Activated CD4-positive, CD25-positive, alpha-beta regulatory T cell treated with anti-CD3 and anti-CD28 coated beads, Interleukin-2, amount 50 U/mL, for 72 hours (primary cell): ENCODE data around the gene MPZL2.

Experiments used
- DNase-seq: peaks from one replicate; pipeline ENCODE4 v3.0.0; 2021

MPZL2 gene

DNA sequence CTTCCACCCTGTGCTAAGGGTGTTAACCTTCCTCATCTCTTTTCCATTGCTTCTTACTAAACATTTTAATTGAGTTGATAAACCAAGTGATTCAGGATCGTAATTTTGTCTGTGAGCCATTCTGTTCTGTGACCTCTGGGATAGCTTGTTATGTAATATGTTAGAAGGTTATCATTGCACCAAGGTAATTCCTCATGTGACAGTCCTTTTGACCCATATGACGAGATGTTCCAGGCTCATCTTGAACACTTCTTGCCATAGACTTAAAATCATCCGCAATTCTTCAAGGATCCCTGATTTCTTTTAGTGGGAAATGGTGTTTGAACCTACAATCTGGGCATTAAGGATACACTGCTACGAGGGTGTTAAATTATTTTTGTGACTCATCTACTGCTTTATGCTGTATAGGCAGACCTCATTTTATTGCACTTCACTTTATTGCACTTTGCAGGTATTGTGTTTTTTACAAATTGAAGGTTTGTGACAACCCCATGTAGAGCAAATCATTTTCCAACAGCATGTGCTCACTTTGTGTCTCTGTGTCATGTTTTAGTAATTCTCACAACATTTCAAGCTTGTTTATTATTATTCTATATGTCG, 19.0 kb upstream of the MPZL2 start:
- DNase-seq: no peak

- no peak for DNase-seq
Observed at GRCh38 chr11:118282606-118283005, 18.5 kb upstream of the MPZL2 start.

DNA sequence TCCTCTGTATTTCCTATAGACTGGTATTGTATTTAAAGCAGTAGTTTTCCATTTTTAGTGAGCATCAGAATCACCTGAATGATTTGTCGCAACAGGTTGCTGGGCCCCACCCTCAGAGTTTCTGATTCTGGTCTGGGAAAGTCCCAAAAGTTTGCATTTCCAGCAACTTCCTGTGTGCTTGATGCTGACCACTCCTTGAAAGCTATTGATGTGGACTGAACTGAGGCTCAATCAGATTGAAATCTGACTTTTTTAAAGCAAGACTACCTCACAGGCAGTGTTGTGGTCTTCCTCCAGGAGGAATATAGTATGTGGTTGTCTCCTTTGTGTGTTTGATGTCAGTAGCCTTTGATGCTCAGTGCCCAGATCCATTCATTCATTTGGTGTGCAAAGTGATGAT, 17.2 kb upstream of the MPZL2 start:
- no peak for DNase-seq

DNA sequence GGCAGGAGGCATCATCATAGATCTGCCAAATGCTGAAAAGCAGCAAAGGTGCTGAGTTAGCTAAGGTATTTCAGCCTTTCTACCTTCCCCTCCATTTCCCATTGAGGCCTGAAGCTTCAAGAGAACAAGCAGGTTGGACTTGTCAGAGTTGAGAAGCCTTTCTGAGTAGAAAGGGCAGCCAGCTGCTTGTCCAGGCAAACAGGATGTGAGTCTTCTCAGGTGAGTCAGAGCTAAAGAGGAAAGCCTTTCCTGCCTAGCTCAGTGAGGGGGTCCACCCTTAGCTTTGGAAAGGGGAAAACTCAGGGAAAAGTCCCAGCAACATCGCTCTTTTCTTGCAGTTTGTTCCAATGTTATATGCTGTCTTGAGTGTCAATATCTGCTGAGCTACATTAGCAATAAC, 13.2 kb upstream of the MPZL2 start:
- DNase-seq: no peak

- no peak for DNase-seq
Observed at GRCh38 chr11:118276422-118276821, 12.3 kb upstream of the MPZL2 start.

DNA sequence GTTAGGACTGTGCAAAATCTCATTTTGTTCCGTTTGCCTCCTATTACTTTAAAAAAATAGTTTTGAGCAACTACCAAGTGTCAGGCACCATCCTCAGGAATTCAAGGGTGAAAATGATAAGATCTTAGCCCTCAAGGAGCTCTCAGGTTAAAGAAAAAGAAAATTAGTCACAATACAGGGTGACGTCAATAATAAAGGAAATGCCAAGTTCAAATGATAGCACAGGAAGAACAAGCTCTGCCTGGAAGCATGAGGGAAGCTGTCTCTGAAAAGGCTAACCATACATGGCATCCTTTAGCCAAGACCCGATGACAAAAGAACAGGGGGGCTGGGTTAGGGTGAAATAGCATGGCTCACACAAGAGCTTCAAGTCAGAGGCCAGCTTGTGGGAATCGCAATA, 11.1 kb upstream of the MPZL2 start:
- no peak for DNase-seq

- DNase-seq: no peak
Observed at GRCh38 chr11:118274186-118274585, 10.1 kb upstream of the MPZL2 start.

DNA sequence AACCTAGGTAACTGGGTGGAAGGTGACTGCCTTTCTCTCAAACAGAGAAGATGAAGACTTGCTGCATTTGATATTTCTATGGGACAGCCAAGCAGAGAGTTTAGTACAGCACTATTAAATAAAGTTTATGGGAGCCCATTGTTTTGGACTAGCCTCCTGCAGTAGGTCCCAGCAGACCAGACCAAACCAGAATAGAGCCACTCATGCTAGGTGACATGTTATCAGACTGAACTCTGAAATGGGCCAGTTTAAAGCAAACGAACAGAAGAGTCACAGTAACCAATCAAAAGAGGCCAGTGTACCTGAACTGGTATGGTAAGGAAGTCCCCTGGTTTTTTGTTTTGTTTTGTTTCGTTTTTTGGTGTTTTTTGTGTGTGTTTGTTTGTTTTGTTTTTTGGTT, 7.9 kb upstream of the MPZL2 start:
- DNase-seq: no peak

GRCh38 chr11:118267486-118267885, 3.4 kb upstream of the MPZL2 start:
- DNase-seq: no peak

DNA sequence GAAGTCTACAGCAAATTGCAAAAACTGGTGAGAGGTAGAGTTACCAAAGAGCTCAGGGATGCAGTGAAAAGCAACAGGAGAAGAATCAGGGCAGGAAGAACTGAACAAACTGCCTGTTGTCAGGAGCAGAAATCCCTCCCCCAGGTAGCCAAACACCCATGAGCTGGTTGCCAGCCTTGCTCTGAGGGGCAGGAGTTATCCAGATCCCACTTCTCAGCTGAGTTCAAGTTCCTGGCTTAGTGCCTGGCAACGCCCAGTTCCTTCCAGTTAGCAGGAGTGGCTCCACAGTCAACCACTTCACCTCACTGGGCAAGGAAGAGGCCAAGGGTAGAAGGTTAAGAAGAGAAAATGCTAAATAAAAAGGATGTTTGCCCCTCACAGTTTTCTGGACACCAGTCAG, 1.9 kb upstream of the MPZL2 start:
- no peak for DNase-seq

DNA sequence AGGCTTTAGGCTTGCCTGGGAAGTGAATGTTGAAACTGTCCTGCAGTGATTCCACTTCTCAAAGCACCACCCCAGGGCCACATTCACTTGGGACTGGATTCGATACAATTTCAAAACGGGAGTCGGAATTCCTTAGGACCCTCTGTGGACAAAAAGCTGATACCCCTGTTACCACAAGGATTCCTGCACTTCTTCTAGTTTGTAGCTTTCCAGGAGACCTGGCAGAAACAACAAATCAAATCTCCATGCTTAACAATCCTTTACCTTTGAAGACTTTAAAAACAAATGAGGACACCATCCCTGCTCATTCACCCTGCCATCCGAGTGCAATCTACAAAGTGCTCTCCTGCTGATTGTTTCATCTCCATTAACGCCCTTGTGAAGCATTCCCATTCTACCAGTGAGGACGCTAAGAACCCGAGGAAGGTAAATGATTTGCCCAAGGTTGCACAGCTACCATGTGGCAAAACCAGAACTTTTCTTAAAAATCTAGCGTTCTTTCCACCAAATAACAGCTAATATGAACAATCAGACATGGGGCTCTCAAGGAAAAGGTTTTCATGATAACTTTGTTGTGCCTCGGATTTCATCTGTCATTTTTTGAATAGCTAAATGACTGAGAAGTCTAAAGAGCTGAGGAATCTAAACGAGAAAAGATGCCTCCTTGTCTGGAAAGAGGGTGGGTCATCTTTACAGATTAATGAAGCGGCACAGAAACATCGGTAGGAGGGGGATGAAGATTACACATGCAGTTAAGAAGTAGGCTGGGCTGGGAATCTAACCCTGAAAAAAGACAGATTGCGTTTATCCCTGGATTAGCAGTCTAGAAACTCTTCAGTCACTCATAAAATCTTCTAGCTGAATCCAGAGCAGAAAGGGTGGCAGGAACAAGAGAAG, 720 bp upstream of the MPZL2 start:
- no peak for DNase-seq

GRCh38 chr11:118263112-118263511, 985 bp downstream of the MPZL2 start:
- no peak for DNase-seq

DNA sequence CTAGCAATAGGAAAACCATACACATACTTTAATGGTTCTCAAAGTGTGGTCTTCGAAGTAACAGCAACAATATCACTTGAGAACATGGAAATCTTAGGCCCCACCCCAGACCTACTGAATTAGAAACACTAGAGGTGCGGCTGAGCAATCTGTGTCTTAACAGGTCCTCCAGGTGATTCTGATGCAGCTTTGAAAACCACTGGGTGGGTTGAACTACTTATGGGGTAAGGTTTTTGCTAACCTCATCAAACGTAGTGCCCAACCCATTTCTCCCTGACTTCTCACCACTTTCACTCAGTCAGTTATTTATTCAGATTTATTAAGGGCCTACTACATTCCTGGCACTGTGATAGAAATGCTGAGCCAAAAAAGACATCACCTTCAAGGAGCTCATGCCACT, 3.7 kb downstream of the MPZL2 start:
- no peak for DNase-seq

- DNase-seq: no peak
Observed at GRCh38 chr11:118259138-118259537, 5.0 kb downstream of the MPZL2 start.

DNA sequence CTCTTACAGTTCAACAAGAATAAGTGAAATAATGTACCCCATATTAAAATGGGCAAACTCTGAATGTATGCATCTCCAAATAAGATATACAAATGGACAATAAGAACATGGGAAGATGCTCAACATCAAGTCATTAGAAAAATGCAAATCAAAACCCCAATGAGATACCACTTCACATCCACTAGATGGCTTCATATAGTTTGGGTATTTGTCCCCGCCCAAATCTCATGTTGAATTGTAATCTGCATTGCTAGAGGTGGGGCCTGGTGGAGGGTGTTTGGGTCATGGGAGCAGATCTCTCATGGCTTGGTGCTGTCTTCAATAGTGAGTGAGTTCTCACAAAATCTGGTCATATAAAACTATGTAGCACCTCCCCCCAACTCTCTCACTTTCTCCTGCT, 5.7 kb downstream of the MPZL2 start:
- DNase-seq: no peak

- no peak for DNase-seq
Observed at GRCh38 chr11:118252688-118253087, 11.4 kb downstream of the MPZL2 start.

DNA sequence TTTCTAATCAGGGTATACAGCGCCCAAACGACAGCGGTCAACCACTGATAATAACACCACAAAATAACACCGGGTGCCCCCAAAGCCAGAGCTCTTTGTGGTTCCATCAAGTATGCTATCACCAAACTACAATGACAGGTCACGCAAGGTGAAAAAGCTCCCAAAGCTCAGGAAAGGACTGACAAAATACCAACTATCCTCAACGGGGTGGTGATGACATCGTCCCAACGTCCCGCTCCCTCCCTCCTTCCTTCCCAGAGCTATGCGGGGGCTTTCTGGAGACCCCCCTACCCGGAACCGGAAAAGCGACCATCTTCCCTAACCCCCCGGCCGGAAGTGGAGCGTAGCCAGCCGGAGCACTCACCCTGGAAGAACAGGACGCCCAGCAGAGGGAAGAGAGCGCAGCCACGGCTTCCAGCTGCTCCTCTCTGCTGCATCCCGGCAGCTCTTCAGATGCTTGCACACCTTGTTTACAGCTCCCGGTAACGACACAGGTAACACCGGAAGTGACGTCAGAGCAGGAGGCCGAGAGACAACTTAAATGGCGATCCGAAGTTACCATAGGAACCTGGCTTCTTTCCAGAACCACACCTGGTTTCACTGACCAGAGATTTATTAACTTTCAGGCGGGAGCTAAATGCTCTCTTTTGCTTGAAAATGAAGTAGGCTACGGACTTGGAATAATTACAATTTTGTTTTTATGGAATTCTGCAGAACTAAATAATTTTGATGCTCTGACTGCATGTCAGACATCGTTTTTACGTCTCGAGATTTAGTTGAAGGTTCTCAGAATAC, 12.0 kb downstream of the MPZL2 start, which contains the start of gene MPZL3:
Gene MPZL3, minus strand, starts transcription at position 508 of the 795 bp plus-strand sequence. Its CDS starts 71 bp downstream, at position 437.
- peak; percentile 75 for DNase-seq

DNA sequence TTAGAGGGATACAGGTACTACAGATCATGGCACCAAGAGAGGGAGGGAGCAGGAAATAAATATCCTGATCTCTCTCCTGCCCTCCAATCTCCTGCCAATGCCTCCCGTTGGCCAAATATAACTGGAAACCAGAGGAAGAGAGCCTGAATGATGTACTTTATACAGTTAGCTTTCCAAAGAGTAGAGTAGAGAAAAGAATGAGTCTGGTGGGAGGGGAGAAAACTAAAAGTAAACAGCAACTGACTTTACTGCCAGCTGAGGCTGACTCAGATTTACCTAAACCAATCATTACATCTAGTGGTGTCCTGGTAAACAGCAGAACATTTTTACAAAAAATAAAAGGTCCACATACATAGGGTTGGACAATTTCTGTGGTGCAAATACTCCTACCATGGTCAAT, 17.1 kb downstream of the MPZL2 start:
- no peak for DNase-seq

DNA sequence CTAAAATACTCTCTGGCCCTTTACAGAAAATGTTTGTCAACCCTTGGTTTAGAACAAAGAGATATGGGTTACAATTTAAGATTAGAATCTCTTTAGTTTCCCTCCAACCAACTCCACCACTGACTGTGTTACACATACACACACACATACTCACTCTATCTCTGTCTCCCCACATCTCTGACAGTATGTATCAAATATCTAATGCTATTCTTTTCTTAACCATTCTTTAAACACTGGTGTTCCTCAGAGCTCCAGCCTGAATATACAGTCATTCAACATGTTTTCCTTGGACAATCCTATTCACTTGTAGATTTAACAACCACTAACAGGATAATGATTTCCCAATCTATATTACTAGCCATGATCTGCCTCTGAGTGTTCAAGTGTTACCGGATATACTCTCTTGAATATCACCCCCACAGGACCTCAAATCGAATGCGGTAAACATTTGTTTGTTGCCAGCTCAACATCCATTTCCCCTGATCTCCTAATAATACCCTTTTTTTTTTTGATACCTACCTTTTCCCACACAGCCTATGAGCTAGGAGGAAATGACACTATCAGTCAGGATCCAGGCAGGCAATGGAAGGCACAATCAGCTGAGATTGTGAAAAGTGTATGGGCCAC, 18.0 kb downstream of the MPZL2 start:
- no peak for DNase-seq

- no peak for DNase-seq
Observed at GRCh38 chr11:118243993-118244762, 19.9 kb downstream of the MPZL2 start.

DNA sequence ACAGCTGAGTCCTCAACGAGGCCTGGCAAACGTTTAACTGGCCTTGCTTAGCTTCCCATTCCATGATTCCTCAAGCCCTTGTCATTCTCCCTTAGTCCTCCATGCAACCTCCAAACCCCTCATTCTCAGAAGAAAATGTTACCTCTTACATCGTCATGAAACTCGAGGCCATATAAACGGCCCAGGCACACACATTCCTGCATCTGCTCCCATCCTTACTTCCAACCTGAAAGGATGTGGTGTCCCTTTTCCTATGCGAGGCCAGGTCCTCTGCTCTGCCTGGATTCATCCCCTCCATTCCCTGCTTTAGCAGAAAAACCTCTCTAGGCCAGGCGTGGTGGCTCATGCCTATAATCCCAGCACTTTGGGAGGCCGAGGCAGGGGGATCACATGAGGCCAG, 20.9 kb downstream of the MPZL2 start:
- no peak for DNase-seq

- DNase-seq: no peak
Observed at GRCh38 chr11:118241764-118242098, 22.4 kb downstream of the MPZL2 start.
